Measurements from ENCODE around the gene FLT1.

The FLT1 gene

DNA sequence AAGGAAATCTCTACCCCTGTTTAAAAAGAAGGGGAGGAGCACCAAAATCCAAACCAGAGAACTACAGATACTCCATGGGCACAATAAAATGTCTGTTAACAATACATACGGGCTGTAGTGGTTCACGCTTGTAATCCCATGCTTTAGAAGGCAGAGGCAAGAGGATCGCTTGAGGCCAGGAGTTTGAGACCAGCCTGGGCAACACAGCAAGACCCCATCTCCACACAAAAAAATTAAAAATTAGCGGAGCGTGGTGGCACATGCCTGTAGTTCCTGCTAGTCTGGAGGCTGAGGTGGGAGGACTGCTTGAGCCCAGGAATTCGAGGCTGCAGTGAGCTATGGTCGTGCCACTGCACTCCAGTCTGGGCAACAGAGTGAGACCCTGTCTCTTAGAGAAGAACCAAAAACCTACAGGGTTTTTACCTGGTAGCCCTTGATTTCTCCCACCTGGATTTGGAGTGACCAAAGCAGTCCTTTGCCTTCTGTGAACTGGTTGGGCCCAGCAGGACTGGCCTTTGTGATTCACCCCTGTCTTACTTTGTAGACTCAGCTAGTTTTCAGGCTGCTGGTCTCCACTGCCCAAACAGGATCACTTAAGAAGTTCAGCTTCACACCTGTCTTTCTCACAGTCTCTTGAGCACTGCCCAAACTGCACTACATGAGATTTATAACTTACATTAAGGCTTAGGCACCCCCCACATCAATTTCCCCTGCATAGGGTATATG is 38.7 kb upstream of the FLT1 start:
- ChIA-PET POLR2A (interaction anchor here (1.0 kb wide), 1 partner anchor 13 kb away, joined by 3 read pairs; no protein-coding TSS in a partner anchor), CTCF (no interaction called here)
- H3K4me1 ChIP-seq (ENCODE audit: control insufficient read depth, insufficient read depth, low read length): no peaks in the 10 kb centered on the region
- no peaks in the 10 kb centered on the region for H3K9me3 ChIP-seq (ENCODE audit: control insufficient read depth, insufficient read depth, low read depth, low read length)
- no peak overlapping the region for H3K27ac ChIP-seq (ENCODE audit: extremely low read depth, low read depth, low read length)
- no peaks in the 10 kb centered on the region for H3K36me3 ChIP-seq (ENCODE audit: control insufficient read depth in 2 of 2, insufficient read depth in 1 of 2, low read length in 2 of 2)
- peak; percentile 94 for TF ChIP-seq ZNF121 (tag by site-specific recombination; IDR thresholded peaks at IDR 0.05)
- TF ChIP-seq, protein P1, sequence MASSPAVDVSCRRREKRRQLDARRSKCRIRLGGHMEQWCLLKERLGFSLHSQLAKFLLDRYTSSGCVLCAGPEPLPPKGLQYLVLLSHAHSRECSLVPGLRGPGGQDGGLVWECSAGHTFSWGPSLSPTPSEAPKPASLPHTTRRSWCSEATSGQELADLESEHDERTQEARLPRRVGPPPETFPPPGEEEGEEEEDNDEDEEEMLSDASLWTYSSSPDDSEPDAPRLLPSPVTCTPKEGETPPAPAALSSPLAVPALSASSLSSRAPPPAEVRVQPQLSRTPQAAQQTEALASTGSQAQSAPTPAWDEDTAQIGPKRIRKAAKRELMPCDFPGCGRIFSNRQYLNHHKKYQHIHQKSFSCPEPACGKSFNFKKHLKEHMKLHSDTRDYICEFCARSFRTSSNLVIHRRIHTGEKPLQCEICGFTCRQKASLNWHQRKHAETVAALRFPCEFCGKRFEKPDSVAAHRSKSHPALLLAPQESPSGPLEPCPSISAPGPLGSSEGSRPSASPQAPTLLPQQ (tag by site-specific recombination; IDR thresholded peaks at IDR 0.05): no peak
- no peak overlapping the region for H3K4me3 ChIP-seq (ENCODE audit: low read depth, low read length)

DNA sequence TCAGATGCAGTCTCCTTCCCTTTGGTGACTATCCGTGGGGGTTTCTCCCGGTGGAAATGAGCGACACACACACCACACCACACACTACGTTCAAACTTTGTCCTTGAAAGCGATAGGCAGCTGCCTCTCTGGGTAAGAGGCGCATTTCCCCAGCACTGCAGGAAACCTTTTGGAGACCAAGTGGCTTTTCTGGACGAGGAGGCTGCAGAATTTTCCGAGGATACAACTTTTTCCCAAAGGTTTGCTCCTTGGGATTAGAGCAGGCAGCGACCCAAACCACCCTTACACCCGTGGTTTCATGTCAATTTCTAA is 38.2 kb upstream of the FLT1 start:
- CTCF ChIA-PET: no interaction called here
- no peaks in the 10 kb centered on the region for H3K9me3 ChIP-seq (ENCODE audit: control insufficient read depth, insufficient read depth, low read depth, low read length)
- no peak for TF ChIP-seq MYNN (tag by site-specific recombination; IDR thresholded peaks at IDR 0.05; ENCODE audit: borderline replicate concordance)
- POLR2A ChIA-PET: no interaction called here
- no peak overlapping the region for H3K27ac ChIP-seq (ENCODE audit: extremely low read depth, low read depth, low read length)
- H3K4me3 ChIP-seq (ENCODE audit: low read depth, low read length): no peak overlapping the region
- no peaks in the 10 kb centered on the region for H3K4me1 ChIP-seq (ENCODE audit: control insufficient read depth, insufficient read depth, low read length)
- no peaks in the 10 kb centered on the region for H3K36me3 ChIP-seq (ENCODE audit: control insufficient read depth in 2 of 2, insufficient read depth in 1 of 2, low read length in 2 of 2)

DNA sequence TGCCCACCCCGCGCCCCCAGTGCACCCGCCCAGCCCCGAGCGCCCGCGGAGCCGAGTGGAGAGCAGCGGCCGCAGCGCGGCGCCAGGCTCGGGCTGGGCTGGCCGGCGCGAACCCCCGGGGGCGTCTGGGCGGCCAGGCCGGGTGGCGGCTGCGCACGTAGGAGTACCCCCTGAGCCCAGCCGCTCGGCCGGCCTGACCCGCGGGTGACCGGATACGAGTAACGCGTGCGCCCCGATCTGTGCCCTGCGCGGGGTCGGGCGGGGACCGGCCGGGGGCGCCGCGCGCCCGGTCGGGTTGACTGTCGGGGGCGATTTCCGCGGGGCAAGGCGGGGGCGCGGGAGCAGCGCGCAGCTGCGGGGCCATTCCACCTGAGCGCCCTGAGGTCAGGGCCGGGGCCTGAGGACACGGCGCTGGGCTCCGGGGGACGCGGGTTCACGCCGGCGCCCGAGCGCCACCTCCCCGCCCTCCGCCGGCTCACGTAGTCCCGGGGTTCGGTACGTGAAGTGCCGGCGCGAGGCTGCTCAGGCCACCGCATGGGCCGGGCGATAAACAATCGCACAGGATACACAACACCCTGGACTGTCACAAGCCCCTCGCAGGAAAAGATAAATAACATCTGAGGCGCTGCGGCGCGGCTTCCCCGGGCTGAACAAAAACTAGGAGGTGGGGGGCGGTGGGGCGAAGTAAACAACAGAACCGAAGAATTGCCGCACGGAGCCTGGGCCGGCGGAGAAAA is 37.6 kb upstream of the FLT1 start:
- POLR2A ChIA-PET: no interaction called here
- Histone ChIP-seq H3K4me3 (ENCODE audit: low read depth, low read length) (peak overlapping the region; percentile 18; the same call in 1 of the 2 replicates), H3K9me3 (ENCODE audit: control insufficient read depth, insufficient read depth, low read depth, low read length) (no peaks in the 10 kb centered on the region), H3K36me3 (ENCODE audit: control insufficient read depth in 2 of 2, insufficient read depth in 1 of 2, low read length in 2 of 2) (no peaks in the 10 kb centered on the region), H3K27ac (ENCODE audit: extremely low read depth, low read depth, low read length) (no peak overlapping the region), H3K4me1 (ENCODE audit: control insufficient read depth, insufficient read depth, low read length) (no peaks in the 10 kb centered on the region)
- CTCF ChIA-PET: no interaction called here
- no peak for TF ChIP-seq ZNF654 (tag by site-specific recombination; IDR thresholded peaks at IDR 0.05; ENCODE audit: low read depth)
- TF ChIP-seq, protein P2, sequence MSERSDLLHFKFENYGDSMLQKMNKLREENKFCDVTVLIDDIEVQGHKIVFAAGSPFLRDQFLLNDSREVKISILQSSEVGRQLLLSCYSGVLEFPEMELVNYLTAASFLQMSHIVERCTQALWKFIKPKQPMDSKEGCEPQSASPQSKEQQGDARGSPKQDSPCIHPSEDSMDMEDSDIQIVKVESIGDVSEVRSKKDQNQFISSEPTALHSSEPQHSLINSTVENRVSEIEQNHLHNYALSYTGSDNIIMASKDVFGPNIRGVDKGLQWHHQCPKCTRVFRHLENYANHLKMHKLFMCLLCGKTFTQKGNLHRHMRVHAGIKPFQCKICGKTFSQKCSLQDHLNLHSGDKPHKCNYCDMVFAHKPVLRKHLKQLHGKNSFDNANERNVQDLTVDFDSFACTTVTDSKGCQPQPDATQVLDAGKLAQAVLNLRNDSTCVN (tag by site-specific recombination; optimal IDR thresholded peaks at IDR 0.05): peak; percentile 25

DNA sequence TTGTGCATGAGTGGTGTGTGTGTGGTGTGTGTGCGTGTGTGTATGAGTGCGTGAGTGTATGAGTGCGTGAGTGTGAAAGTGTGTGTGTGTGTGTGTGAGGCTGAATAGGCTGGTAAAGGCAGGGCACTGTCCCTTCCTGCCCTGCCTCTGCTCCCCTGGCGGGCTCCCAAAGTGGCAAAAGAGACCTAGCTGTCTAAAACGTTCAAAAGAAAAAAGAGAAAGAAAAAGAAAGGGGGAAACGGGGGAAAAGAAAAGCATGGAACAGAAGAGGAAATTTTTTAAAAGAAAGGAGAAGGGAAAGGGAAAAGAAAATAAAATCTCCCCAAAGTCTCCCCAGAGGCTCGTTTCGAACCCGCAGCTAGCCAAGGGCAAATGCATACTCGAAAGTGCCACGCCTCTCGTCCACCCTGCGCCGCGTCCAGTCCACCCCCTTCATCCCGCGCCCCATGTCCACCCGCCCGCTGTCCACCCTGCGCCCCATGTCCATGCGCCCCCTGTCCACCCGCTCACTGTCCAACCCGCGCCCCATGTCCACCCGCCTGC is 37.0 kb upstream of the FLT1 start:
- H3K4me3 ChIP-seq (ENCODE audit: low read depth, low read length): peak overlapping the region; percentile 18
- ChIA-PET CTCF (no interaction called here), POLR2A (no interaction called here)
- H3K9me3 ChIP-seq (ENCODE audit: control insufficient read depth, insufficient read depth, low read depth, low read length): no peaks in the 10 kb centered on the region
- no peaks in the 10 kb centered on the region for H3K4me1 ChIP-seq (ENCODE audit: control insufficient read depth, insufficient read depth, low read length)
- H3K36me3 ChIP-seq (ENCODE audit: control insufficient read depth in 2 of 2, insufficient read depth in 1 of 2, low read length in 2 of 2): no peaks in the 10 kb centered on the region
- no peak overlapping the region for H3K27ac ChIP-seq (ENCODE audit: extremely low read depth, low read depth, low read length)
- TF ChIP-seq, protein P3, sequence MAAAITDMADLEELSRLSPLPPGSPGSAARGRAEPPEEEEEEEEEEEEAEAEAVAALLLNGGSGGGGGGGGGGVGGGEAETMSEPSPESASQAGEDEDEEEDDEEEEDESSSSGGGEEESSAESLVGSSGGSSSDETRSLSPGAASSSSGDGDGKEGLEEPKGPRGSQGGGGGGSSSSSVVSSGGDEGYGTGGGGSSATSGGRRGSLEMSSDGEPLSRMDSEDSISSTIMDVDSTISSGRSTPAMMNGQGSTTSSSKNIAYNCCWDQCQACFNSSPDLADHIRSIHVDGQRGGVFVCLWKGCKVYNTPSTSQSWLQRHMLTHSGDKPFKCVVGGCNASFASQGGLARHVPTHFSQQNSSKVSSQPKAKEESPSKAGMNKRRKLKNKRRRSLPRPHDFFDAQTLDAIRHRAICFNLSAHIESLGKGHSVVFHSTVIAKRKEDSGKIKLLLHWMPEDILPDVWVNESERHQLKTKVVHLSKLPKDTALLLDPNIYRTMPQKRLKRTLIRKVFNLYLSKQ (tag by site-specific recombination; IDR thresholded peaks at IDR 0.05; ENCODE audit: borderline replicate concordance): no peak
- TF ChIP-seq, protein P4, sequence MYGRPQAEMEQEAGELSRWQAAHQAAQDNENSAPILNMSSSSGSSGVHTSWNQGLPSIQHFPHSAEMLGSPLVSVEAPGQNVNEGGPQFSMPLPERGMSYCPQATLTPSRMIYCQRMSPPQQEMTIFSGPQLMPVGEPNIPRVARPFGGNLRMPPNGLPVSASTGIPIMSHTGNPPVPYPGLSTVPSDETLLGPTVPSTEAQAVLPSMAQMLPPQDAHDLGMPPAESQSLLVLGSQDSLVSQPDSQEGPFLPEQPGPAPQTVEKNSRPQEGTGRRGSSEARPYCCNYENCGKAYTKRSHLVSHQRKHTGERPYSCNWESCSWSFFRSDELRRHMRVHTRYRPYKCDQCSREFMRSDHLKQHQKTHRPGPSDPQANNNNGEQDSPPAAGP (tag by site-specific recombination; IDR thresholded peaks at IDR 0.05): no peak
- no peak for TF ChIP-seq ZNF184 (tag by site-specific recombination; IDR thresholded peaks at IDR 0.05)
- TF ChIP-seq, protein P5, sequence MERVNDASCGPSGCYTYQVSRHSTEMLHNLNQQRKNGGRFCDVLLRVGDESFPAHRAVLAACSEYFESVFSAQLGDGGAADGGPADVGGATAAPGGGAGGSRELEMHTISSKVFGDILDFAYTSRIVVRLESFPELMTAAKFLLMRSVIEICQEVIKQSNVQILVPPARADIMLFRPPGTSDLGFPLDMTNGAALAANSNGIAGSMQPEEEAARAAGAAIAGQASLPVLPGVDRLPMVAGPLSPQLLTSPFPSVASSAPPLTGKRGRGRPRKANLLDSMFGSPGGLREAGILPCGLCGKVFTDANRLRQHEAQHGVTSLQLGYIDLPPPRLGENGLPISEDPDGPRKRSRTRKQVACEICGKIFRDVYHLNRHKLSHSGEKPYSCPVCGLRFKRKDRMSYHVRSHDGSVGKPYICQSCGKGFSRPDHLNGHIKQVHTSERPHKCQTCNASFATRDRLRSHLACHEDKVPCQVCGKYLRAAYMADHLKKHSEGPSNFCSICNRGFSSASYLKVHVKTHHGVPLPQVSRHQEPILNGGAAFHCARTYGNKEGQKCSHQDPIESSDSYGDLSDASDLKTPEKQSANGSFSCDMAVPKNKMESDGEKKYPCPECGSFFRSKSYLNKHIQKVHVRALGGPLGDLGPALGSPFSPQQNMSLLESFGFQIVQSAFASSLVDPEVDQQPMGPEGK (tag by site-specific recombination; IDR thresholded peaks at IDR 0.05): 0 out of 2 replicates have a peak, but pooled peaks have one; percentile 7
- TF ChIP-seq, protein P6, sequence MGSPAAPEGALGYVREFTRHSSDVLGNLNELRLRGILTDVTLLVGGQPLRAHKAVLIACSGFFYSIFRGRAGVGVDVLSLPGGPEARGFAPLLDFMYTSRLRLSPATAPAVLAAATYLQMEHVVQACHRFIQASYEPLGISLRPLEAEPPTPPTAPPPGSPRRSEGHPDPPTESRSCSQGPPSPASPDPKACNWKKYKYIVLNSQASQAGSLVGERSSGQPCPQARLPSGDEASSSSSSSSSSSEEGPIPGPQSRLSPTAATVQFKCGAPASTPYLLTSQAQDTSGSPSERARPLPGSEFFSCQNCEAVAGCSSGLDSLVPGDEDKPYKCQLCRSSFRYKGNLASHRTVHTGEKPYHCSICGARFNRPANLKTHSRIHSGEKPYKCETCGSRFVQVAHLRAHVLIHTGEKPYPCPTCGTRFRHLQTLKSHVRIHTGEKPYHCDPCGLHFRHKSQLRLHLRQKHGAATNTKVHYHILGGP (tag by site-specific recombination; IDR thresholded peaks at IDR 0.05): no peak
- no peak for TF ChIP-seq ZNF175 (tag by site-specific recombination; IDR thresholded peaks at IDR 0.05)
- peak; percentile 61 for TF ChIP-seq FEZF1 (tag by site-specific recombination; IDR thresholded peaks at IDR 0.05)
- TF ChIP-seq WT1 (tag by site-specific recombination; IDR thresholded peaks at IDR 0.05): no peak
- TF ChIP-seq, protein P7, sequence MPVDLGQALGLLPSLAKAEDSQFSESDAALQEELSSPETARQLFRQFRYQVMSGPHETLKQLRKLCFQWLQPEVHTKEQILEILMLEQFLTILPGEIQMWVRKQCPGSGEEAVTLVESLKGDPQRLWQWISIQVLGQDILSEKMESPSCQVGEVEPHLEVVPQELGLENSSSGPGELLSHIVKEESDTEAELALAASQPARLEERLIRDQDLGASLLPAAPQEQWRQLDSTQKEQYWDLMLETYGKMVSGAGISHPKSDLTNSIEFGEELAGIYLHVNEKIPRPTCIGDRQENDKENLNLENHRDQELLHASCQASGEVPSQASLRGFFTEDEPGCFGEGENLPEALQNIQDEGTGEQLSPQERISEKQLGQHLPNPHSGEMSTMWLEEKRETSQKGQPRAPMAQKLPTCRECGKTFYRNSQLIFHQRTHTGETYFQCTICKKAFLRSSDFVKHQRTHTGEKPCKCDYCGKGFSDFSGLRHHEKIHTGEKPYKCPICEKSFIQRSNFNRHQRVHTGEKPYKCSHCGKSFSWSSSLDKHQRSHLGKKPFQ (tag by site-specific recombination; IDR thresholded peaks at IDR 0.05): peak; percentile 69; the same call in 1 of the 2 replicates
